IPS-20b (cell line): ENCODE data around the gene IRX5.

Experiments used
- H3K27ac ChIP-seq: one replicate; pipeline ENCODE4 v1.5.1; 2013; ENCODE audit warnings: low read length
- H3K27me3 ChIP-seq: 2 replicates; pipeline ENCODE4 v1.6.1; 2013; ENCODE audit warnings: mild to moderate bottlenecking, low read length, inconsistent platforms; ENCODE audit not compliant: insufficient read depth
- H3K36me3 ChIP-seq: 2 replicates; pipeline ENCODE4 v1.6.1; 2013; ENCODE audit warnings: low read depth, mild to moderate bottlenecking, inconsistent platforms, low read length, moderate library complexity; ENCODE audit not compliant: insufficient read depth
- H3K4me1 ChIP-seq: 2 replicates; pipeline ENCODE4 v1.6.1; 2013; ENCODE audit warnings: mild to moderate bottlenecking, control low read depth, inconsistent platforms, low read length, moderate library complexity; ENCODE audit not compliant: insufficient read depth
- H3K4me3 ChIP-seq: 2 replicates; pipeline ENCODE4 v1.5.1; 2013; ENCODE audit warnings: mild to moderate bottlenecking, low read length, inconsistent platforms
- H3K9ac ChIP-seq: 2 replicates; pipeline ENCODE4 v1.6.1; 2013; ENCODE audit warnings: low read depth, mild to moderate bottlenecking, inconsistent platforms, low read length, moderate library complexity
- H3K9me3 ChIP-seq: 2 replicates; pipeline ENCODE4 v1.6.1; 2013; ENCODE audit warnings: mild to moderate bottlenecking, low read depth, low read length, inconsistent platforms; ENCODE audit not compliant: insufficient read depth

The IRX5 gene

GRCh38 chr16:54932021-54932660 lies 1.5 kb downstream of the IRX5 start:
- H3K27me3 ChIP-seq: peaks cover 83% of the 10 kb centered on the region
- no peak overlapping the region for H3K27ac ChIP-seq
- H3K9ac ChIP-seq: peak overlapping the region; percentile 59; the same call in 1 of the 2 replicates

GRCh38 chr16:54932737-54933254 lies 2.1 kb downstream of the IRX5 start:
- no peak overlapping the region for H3K9ac ChIP-seq
- H3K4me3 ChIP-seq: peak overlapping the region; percentile 89; the same call in 1 of the 2 replicates
- H3K27ac ChIP-seq: no peak overlapping the region
- H3K9me3 ChIP-seq: no peaks in the 10 kb centered on the region
- H3K4me1 ChIP-seq: peaks cover 18% of the 10 kb centered on the region; the same call in 1 of the 2 replicates
- H3K27me3 ChIP-seq: peaks cover 83% of the 10 kb centered on the region
- H3K36me3 ChIP-seq: no peaks in the 10 kb centered on the region

More at GRCh38 chr16:54932021-54932660, 1.5 kb downstream of the IRX5 start:
- Histone ChIP-seq H3K4me1 (peaks cover 21% of the 10 kb centered on the region; the same call in 1 of the 2 replicates), H3K9me3 (no peaks in the 10 kb centered on the region), H3K36me3 (no peaks in the 10 kb centered on the region), H3K4me3 (peak overlapping the region; percentile 89)

GRCh38 chr16:54933281-54934011 lies 2.8 kb downstream of the IRX5 start:
- H3K9ac ChIP-seq: no peak overlapping the region
- no peaks in the 10 kb centered on the region for H3K36me3 ChIP-seq
- no peaks in the 10 kb centered on the region for H3K9me3 ChIP-seq
- peaks cover 86% of the 10 kb centered on the region for H3K27me3 ChIP-seq
- peaks cover 18% of the 10 kb centered on the region; the same call in 1 of the 2 replicates for H3K4me1 ChIP-seq
- no peak overlapping the region for H3K27ac ChIP-seq
- H3K4me3 ChIP-seq: peak overlapping the region; percentile 47; the same call in 1 of the 2 replicates

GRCh38 chr16:54934481-54935265 lies 4.0 kb downstream of the IRX5 start:
- Histone ChIP-seq H3K27ac (no peak overlapping the region), H3K4me1 (peaks cover 18% of the 10 kb centered on the region; the same call in 1 of the 2 replicates), H3K36me3 (no peaks in the 10 kb centered on the region), H3K4me3 (peak overlapping the region; percentile 65), H3K9me3 (no peaks in the 10 kb centered on the region), H3K27me3 (peaks cover 94% of the 10 kb centered on the region), H3K9ac (no peak overlapping the region)

GRCh38 chr16:54935266-54935968 lies 4.8 kb downstream of the IRX5 start:
- Histone ChIP-seq H3K9ac (no peak overlapping the region), H3K27me3 (peaks cover 94% of the 10 kb centered on the region), H3K4me1 (peaks cover 18% of the 10 kb centered on the region; the same call in 1 of the 2 replicates), H3K9me3 (no peaks in the 10 kb centered on the region), H3K4me3 (peak overlapping the region; percentile 65), H3K27ac (no peak overlapping the region), H3K36me3 (no peaks in the 10 kb centered on the region)

GRCh38 chr16:54936201-54936978 lies 5.7 kb downstream of the IRX5 start:
- H3K27me3 ChIP-seq: peaks cover 100% of the 10 kb centered on the region
- H3K4me3 ChIP-seq: peak overlapping the region; percentile 65
- peak overlapping the region; percentile 24; the same call in 1 of the 2 replicates for H3K9ac ChIP-seq

GRCh38 chr16:54936979-54937670 lies 6.5 kb downstream of the IRX5 start:
- Histone ChIP-seq H3K4me3 (peak overlapping the region; percentile 65), H3K27ac (no peak overlapping the region), H3K27me3 (peaks cover 100% of the 10 kb centered on the region), H3K36me3 (no peaks in the 10 kb centered on the region), H3K9me3 (no peaks in the 10 kb centered on the region), H3K9ac (peak overlapping the region; percentile 24; the same call in 1 of the 2 replicates), H3K4me1 (peaks cover 13% of the 10 kb centered on the region; the same call in 1 of the 2 replicates)

More at GRCh38 chr16:54936201-54936978, 5.7 kb downstream of the IRX5 start:
- Histone ChIP-seq H3K9me3 (no peaks in the 10 kb centered on the region), H3K4me1 (peaks cover 18% of the 10 kb centered on the region; the same call in 1 of the 2 replicates), H3K36me3 (no peaks in the 10 kb centered on the region), H3K27ac (no peak overlapping the region)

GRCh38 chr16:54937671-54938211 lies 7.1 kb downstream of the IRX5 start:
- no peaks in the 10 kb centered on the region for H3K9me3 ChIP-seq
- H3K36me3 ChIP-seq: no peaks in the 10 kb centered on the region
- H3K4me1 ChIP-seq: peaks cover 13% of the 10 kb centered on the region; the same call in 1 of the 2 replicates
- H3K9ac ChIP-seq: no peak overlapping the region
- H3K27me3 ChIP-seq: peaks cover 100% of the 10 kb centered on the region
- H3K4me3 ChIP-seq: peak overlapping the region; percentile 65
- H3K27ac ChIP-seq: no peak overlapping the region

GRCh38 chr16:54938212-54939028 lies 7.8 kb downstream of the IRX5 start:
- Histone ChIP-seq H3K27ac (no peak overlapping the region), H3K4me1 (peaks cover 13% of the 10 kb centered on the region; the same call in 1 of the 2 replicates), H3K27me3 (peaks cover 100% of the 10 kb centered on the region), H3K9ac (no peak overlapping the region), H3K9me3 (no peaks in the 10 kb centered on the region), H3K36me3 (no peaks in the 10 kb centered on the region), H3K4me3 (peak overlapping the region; percentile 65)
